GM19397 (cell line): ENCODE measurements around the gene STAC.
"Not testable (repeated sequence)": the region's sequence is repeated elsewhere in the genome, so short reads cannot be mapped to it uniquely, and the experiment has no call there.

Experiments used
- ATAC-seq: cut with Tn5 transposase; IDR thresholded peaks from one replicate; pipeline ENCODE4 v1.9.1; 2021; ENCODE audit warnings: mild to moderate bottlenecking, moderate library complexity; ENCODE audit not compliant: unreplicated experiment

Gene STAC

DNA sequence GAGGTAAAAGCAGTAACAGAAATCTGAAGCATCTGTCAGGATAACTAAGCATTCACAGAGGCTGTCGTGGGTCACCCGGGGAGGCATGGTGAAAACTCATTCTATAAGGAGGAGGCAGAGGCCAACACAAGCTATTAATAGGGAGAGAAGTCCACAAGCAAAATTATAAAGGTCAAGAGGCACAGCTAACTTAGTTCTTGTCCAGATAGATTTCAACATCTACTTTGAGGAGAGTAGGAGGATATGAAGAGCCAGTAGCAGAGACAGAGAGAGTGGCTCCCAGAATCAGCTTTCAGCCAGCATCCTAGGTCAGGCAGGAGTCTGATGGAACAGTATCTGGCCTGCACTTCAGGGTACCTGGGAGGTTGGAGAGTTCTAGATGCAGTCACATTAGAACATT is 95.3 kb downstream of the STAC start:
- no peak for ATAC-seq

DNA sequence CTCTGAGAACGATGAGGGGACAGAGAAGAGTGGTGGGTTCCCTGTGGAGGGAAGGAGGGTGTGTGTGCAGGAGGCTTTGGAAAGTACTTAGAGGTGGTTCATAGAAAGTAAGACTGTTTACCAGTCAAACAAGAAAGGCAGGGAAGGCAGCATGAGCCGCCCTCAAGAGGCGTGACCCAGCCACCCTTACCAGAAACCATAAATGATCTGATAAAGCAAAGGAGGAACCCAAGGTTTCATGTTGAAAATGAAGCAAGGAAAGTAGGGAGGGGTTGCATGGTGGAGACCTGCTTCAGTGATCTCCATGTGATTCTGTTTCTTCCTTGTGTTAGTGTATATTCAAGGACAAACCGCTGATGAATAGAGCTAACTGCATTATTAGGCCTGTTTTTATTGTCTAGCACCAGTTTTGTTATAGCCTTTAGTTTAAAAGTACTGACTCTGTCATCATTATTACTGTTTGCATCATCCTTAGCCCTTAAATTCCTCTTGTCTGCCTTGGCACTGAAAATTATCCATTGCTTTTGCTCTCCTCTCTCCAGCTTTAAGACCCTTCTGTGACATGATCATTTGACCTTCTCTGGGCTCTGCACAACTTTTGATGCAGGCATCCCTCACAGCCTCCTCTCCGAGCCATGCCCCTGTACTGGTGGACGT is 96.1 kb downstream of the STAC start:
- no peak for ATAC-seq

DNA sequence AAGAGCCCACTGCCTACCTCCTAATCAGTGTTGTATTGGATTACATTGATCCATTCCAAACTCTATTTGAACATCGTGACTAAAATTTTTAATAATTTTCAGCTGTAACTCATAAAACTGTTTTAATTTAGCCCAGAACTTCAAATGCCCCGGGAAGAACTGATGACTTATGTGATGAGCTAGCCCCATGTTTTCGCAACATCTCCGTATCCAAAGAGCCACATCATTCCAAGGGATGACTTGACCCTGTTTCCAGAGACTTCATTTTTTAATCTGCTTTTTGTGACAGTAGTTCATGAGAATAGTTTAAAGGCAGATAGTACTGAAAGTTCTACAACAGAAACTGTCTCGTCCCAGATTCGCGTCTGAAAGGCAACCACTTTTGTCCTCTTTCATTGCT is 97.4 kb downstream of the STAC start:
- ATAC-seq = no peak

DNA sequence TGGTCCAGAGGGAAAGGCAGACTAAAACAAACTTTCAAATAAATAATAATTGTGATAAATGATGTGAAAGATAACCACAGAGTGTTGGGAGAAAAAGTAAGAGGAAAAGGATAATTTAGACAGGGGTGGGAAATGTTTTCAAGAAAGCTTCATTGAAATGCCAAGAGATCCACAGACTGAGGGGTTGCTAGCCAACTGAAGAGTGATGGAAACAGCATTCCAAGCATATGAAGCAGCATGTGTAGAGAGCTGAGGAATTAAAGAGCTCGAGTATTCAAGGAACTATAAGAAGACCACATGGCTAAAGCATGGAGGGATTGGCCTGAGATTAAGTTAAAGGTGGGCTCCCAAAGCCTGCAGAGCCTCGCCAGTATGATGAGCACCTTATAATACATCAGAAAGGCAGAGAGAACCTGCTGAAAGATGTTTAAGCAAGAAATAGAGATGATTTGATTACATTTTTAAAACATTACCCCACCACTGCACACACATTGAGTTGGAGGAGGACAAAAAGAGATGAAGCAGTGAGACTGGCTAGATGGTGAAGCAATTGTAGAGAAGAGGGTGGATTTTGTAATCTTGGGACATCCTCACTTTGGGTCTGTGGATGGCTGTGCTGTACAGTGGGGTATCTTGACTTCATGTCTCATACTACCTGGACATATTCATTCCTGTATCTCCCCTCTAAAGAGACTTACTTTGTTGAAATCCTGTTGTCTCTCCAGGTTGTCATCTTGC is 100.8 kb downstream of the STAC start:
- ATAC-seq = no peak

DNA sequence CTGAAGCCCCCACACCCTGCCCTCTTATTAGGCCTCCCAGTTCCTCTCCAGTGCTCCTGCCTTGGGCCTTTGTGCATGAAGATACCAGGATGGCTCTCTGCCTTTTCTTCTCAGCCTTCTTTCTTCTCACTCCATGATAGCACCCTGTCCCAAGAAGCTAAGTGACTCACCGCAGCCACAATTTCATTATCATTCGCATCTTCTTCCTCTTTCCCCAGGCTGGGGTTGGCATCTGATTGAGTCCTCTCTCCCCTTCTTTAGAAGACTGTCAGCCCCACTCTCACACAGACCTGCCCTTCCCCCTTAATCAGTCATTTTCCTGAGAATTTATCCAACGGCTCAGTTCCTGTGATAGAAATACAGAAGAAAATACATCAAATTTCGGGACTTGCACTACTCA is 102.0 kb downstream of the STAC start:
- no peak for ATAC-seq

DNA sequence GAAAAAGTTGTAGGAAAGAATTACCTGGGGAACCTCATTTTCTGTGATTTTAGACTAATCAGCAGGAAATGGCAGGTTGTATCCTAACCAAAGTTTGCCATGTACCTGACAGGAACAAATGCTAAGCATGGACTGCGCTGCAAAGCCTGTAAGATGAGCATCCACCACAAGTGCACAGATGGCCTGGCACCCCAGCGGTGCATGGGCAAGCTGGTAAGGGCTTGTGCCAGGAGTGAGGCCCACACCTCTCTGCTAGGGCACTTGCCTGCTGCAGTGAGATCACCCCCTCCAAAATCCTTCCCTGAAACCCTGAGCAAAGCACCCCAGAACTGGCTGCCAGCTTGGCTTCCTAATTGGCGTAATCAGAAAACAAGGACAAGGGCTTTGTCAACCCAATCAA is 102.6 kb downstream of the STAC start:
- no peak for ATAC-seq

DNA sequence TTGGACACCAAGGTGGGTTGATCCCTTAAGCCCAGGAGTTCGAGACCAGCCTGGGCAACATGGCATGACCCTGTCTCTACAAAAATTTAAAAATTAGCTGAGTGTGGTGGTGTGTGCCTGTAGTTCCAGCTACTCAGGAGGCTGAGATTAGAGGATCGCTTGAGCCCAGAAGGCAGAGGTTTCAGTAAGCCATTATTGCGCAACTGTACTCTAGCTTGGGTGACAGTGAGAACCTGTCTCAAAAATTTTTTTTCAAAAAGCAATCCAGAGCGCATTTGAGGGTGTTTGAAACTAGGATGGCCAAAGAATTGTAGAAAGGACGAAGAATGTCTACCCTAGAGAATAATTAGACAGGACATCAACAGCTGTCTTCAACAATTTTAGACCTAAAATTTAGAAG is 103.4 kb downstream of the STAC start:
- ATAC-seq = no peak

DNA sequence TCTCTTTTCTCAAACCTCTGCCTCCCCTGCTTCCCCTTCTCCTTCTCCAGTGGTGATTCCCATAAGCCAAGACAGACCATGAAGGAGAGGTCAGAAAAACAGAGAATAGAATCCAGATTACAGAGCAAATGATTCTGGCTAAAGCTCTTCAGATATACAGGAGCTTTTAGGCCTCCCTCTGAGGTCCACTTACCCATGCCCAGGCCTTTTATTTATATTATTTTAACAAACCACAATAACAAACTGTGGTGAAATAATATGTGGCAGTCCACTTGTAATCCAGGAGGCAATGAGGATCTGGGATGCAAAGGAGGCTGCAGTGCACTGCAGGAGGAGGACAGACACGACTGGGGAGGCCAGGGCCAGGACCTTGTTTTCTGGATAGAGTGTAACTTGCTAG is 104.1 kb downstream of the STAC start:
- no peak for ATAC-seq

DNA sequence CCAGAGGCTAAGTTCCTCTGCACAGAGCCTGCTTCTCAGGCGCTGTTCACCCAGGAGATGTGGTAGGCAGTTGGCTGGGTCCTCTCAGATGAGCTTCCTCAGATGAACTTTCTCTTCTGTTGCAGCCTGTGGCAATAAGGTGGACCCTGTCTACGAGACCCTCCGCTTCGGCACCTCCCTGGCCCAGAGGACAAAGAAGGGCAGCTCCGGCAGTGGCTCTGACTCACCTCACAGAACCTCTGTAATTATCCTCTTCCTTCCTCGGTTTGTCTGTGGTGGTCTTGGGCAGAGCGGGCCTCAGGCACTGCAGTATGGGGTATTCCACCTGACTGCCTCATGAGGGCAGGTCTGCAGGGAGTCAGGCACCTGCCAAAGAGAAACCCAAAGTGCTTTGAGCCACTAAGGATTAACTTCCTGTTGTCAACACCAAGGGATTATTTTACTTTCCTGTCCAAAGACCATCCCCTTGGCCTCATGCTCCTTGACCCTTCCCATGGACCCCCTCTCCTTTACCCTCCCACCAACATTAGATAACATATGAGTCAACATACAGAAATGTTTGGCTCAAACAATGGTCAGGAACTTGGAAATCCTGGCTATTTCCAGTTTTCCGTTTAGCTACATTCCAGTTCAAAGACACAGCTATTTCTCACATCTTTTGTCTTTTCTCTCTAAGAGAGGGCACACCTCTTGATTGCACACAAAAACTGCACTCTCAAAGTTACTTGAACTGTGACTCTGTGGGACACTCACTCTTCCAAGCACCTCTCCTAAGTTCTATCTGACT is 105.9 kb downstream of the STAC start:
- no peak for ATAC-seq

DNA sequence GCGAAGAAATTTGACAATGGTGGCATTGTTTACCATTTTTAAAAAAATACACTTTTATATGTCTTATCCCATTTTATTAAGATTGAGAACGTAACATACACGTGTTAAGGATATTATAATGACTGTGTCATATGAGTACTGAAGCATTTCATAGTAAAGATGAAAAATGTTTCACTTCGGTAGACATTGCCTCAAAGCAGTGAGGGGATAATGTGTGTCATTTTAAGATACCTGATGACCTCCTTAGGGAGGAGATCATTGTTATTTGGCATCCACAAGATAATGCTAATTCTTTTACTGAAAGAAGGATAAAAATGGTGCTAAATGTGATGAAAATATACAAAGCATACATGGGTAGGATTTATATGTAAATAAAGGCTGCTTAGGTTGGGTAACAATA is 107.3 kb downstream of the STAC start:
- no peak for ATAC-seq

DNA sequence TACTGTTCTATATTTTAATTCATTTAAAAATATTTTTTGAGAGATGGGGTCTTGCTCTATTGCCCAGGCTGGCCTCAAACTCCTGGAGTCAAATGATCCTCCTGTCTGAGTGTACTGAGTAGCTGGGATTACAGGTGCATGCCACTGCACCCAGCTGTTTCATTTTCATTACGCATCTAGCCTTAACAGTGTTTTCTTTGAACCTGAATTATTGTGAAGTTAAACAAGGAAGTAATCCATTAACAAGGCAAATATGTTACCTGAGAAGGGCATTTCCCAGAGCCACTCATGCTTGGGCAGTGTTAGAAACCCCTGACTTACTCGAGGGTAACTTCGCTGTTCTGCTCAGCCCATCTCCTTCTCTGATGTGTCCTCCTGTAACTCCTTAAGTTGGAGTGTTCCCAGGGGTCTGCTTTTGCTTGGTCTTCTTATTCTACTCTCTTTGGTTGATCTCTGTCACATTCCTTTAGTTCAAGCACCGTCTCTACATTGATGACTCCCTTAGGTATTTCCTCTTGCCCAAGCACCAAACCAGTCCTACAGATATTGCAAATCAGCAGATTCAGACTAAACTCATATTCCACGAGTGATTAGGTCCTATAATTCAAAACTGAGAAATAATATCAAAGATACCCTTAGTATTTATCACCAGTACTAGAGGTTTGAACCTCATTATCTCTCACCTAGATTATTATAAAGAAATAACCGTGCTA is 107.9 kb downstream of the STAC start:
- ATAC-seq = no peak

DNA sequence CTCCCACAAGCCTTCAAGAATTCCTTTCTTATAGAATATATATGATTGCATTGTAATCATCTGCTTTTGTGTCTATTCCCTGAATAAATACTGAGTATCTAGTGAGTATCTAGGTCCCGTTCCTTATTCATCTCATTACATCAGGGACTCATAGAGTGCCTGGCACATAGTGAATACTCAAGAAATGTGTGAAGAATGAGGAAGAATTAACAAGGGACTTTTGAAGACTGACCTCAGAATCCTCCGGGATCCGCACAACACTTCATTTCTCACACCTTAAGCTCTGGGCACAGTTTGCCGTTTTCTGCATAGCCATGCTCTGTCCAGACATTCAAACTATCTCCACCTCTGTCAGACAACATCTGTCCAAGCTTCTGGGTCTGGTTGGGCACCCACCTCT is 108.8 kb downstream of the STAC start:
- ATAC-seq = no peak

DNA sequence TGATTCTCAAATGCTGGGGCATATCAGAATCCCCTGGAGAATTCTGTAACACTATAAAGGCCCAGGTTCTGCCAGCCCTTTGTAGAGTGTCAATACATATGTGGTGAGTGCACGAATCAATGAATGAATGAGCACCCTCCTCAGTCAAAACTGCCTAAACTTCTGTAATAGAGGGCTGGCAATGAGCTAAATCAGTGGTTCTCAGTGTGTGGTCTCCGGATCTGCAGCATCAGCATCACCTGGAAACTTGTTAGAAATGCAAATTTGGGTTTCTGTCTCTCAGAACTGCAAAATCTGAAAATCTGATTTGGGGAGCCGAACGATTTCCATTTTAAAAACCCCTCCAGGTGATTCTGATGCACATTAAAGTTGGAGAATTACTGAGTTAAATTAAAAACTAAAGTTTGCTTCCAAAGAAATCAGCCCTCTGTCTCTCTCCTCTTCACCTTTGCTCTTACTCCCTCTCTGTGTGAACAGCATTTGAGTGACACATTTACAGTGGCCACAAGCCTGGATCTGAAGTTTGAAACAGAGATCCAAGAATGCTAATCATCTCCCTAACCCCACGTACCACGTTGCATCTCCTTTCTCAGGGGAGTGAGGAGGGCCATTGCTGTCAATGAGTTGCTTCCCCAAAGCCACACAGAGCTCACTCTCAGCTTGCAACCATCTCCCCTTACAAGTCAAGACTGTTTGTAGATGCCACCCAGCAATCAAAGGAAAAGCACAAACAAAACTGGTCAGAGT is 109.5 kb downstream of the STAC start:
- ATAC-seq = no peak

DNA sequence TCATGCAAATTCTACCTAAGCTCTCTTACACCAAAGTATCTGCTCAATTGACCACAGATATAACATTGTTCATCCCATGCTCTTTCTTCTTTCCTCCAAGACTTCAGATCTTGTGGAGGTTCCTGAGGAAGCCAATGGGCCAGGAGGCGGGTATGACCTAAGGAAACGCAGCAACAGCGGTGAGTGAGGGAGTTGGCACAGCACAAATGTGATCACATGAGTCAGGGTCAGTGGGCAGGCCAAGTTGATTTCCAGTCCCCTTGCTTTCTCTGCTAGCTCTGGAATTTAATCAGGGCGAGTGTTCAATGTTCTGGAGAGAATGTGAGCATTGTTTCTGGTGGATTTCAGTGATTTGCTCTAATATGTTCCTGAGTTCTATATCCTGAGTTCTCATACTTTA is 112.7 kb downstream of the STAC start:
- no peak for ATAC-seq

DNA sequence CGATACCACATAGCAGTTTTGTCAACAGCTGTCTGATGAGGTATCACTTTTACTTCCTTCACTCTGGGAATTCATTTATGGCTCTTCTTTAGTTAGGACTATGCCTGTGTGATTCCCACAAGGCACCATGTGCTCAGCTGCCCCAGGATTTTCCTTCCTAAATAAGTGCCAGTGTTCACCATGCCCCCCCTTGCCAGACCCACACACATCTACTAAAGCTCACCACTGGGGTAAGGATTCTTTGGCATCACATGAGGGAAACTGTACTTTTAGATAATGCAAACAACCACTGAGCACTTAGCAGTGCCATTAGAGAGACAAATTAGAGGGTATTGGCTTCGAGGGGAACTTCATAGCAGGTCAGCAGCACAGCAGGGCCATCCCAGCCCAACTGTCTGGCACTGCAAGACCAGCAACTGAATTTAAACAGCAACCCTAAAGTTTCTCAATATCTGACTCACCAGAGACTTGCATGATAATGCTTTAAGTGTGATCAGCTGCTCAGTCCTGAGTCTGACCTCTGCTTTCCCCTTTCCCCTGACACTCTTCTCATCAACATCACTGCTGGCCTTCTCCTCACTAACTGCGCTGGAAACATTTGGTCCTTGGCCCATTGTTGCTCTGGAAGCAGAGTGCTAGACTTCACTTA is 114.3 kb downstream of the STAC start:
- ATAC-seq = no peak

DNA sequence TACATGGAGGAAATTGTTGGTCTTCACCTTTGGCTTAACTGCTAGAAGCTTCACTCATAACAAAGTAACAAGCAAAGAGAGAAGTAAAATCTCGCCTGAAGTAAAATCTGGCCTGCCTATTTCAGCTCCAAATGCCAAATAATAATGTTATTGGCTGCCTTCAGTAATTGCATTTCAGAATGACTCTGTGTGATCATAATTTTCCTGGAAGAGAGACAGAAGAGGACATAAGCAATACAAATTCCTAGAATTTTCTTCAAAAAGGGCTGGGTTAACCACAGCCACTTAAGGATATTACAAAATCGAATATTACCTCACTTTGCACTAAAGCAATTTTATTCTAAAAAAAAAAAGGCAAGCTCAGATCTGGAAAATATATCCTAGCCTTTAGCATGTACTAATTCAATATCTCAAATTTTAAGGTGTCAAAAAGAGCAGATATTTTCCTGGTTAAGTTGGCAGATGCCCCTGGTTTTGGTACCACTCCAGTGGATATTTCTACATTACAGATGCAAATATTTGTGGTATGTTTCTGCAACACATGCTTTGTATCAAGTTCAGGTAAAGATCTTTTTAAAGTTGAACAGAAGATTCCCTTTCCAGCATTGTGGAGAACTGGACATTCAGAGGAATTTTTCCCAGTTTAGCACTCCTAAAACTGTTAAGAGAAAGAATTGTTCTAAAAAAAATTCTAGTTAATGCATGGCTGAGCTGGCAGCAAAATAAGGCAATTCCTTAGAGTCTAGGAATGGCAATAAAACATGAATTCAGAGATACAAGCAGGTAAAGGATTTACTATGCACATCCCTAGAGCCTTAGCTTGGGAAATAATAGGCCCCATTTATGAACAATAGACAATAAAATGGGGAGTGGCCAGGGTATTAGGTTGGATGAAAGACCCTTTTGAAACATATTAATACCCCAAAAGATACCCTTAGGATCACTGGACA is 116.7 kb downstream of the STAC start:
- no peak for ATAC-seq

DNA sequence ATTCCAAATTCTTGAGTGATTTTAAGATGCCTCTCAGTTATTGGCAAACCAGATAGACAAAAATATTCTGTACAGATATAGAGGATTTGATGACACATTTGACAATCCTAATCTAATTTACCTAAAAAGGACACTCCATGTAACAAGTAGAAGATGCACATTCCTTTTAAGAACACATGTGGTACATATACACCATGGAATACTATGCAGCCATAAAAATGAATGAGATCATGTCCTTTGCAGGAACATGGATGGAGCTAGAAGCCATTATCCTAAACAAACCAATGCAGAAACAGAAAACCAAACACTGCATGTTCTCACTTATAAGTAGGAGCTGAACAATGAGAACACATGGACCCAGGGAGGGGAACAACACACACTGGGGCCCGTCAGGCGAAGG is 119.7 kb downstream of the STAC start:
- not testable (repeated sequence) for ATAC-seq

DNA sequence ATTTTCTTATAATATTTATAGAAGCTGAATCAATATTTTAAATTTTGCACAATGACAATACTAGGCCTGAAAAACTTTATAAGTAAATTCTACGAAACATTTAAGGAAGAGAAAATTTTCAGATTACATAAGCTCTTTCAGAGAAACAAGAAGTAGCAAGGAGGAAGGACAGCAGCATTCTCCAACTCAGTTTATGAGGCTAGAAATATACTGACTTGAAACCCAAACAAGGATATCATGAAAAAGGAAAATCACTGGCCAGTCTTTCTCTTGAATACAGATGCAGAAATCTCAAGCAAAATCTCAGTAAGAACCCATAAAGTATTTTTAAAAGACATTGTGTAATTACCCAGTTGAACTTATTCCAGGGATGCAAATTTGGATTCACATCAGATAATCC is 121.3 kb downstream of the STAC start:
- ATAC-seq = no peak

DNA sequence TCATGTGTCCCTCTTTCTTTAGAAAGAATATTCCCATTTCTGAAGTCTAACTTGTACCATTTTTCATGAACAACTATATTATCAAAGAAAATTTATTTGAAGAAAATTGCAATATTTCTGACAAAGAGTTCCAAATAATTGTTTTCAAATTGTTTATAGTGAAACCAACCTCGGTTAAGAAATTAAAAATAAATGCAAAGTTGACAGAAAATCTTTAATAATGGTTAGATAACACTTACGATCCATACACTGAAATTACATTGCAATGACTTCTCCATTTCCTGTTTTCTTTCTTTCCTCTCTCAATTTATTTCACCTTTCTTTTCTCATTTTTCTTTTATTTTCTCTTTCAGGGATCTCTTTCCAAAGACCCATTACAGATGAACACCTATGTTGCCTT is 125.1 kb downstream of the STAC start:
- no peak for ATAC-seq
